DND-41 (cell line): ENCODE data around the gene GID8.

Experiments
- ATAC-seq: fragments of 200-7000 bp; cut with Tn5 transposase; 3 replicates; pipeline ENCODE4 v1.9.1; 2021; ENCODE audit warnings: low read depth; ENCODE audit not compliant: insufficient read depth
- DNase-seq: peaks from one replicate; pipeline ENCODE4 v3.0.0-alpha.2; 2020
- H2AFZ ChIP-seq: 2 replicates; pipeline ENCODE4 v1.6.0; 2012; ENCODE audit warnings: low read depth, low read length
- H3K27ac ChIP-seq: 2 replicates; pipeline ENCODE4 v1.5.1; 2012; ENCODE audit warnings: low read length, inconsistent platforms
- H3K27me3 ChIP-seq: fragments of 200-600 bp; sonication (generic); 2 replicates; pipeline ENCODE4 v1.6.0; 2012; ENCODE audit warnings: low read length, mild to moderate bottlenecking, inconsistent platforms; ENCODE audit not compliant: insufficient read depth, poor library complexity
- H3K36me3 ChIP-seq: 2 replicates; pipeline ENCODE4 v1.5.1; 2012; ENCODE audit warnings: low read length, inconsistent platforms; ENCODE audit not compliant: insufficient read depth
- H3K4me1 ChIP-seq: 2 replicates; pipeline ENCODE4 v1.5.1; 2012; ENCODE audit warnings: mild to moderate bottlenecking, low read length; ENCODE audit not compliant: insufficient read depth
- H3K4me2 ChIP-seq: 2 replicates; pipeline ENCODE4 v1.6.0; 2012; ENCODE audit warnings: mild to moderate bottlenecking, moderate library complexity, low read length, inconsistent platforms; ENCODE audit not compliant: insufficient read depth
- H3K4me3 ChIP-seq, 2 experiments: fragments of 200-600 bp in 1 of 2; shearing (Covaris generic) in 1 of 2; 2 replicates each; pipeline ENCODE4 v1.5.1; 2012 to 2016; ENCODE audit warnings: inconsistent platforms in 2 of 2, low read length in 2 of 2, mild to moderate bottlenecking in 2 of 2, low read depth in 1 of 2, moderate library complexity in 1 of 2
- H3K79me2 ChIP-seq: 2 replicates; pipeline ENCODE4 v1.6.0; 2012; ENCODE audit warnings: low read length, inconsistent platforms; ENCODE audit not compliant: insufficient read depth
- H3K9ac ChIP-seq: 2 replicates; pipeline ENCODE4 v1.6.0; 2012; ENCODE audit warnings: low read depth, mild to moderate bottlenecking, inconsistent platforms, low read length, moderate library complexity
- H3K9me3 ChIP-seq: 2 replicates; pipeline ENCODE4 v1.5.1; 2012; ENCODE audit warnings: low read length, moderate library complexity, mild to moderate bottlenecking, inconsistent platforms; ENCODE audit not compliant: insufficient read depth, severe bottlenecking
- H4K20me1 ChIP-seq: 2 replicates; pipeline ENCODE4 v1.6.0; 2012; ENCODE audit warnings: low read length; ENCODE audit not compliant: insufficient read depth
- EZH2 ChIP-seq: IDR thresholded peaks from 3 replicates; pipeline ENCODE4 v1.6.1; 2012; ENCODE audit warnings: borderline replicate concordance, low read depth, mild to moderate bottlenecking, moderate library complexity, low read length, inconsistent platforms; ENCODE audit not compliant: severe bottlenecking
- TF ChIP-seq, protein P1 (sequence below): IDR thresholded peaks from 2 replicates; pipeline ENCODE4 v1.5.1; 2012; ENCODE audit warnings: borderline replicate concordance, low read length, moderate library complexity, mild to moderate bottlenecking; ENCODE audit not compliant: poor library complexity, severe bottlenecking; ENCODE audit errors: extremely low read depth

GID8 gene

DNA sequence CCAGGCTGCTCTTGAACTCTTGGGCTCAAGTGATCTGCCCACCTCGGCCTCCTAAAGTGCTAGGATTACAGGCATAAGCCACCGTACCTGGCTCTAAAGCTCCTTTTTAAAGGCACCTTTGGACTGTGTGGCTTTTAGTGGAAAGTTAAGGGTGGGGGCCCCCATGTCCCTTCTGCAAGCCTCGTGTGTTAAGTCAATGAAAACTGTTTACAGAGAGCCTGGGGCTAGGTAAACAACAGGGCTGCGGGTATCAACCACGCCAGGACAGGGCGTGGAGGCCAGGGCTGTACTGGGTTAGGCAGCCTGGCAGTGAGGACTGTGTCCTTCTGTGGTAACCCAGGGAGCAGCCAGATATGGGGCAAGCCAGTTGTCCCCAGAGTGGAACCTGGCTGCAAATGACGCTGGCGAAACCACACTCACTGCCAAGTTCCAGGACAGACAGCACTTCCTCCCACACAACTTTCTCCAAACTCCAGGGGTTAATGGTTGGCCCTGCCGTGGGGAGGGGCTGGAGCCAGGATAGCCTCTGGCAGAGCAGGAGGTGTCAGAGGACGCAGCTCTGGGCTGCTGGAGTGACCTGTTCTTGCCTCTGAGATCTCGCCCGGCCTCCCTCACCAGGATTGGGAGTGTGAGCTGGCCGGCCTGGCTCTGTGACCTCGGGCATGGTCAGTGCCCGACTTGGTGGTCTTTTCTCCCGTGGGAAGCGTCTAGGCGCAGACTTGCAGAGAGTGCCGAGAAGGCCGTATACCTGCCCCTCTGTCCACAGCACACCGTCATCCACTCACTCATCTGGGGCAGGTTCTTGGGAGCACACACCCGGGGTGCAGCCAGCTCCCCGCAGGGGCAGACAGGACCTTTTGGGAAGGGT is 17.8 kb downstream of the GID8 start:
- Histone ChIP-seq H3K27me3 (no peaks in the 10 kb centered on the region), H4K20me1 (no peaks in the 10 kb centered on the region; the same call in 1 of the 2 replicates), H3K79me2 (peaks cover 4% of the 10 kb centered on the region; the same call in 1 of the 2 replicates), H3K36me3 (no peaks in the 10 kb centered on the region), H2AFZ (no peak overlapping the region), H3K27ac (peak overlapping the region; percentile 58; the same call in 1 of the 2 replicates), H3K9me3 (no peaks in the 10 kb centered on the region), H3K9ac (no peak overlapping the region), H3K4me3 (no peak overlapping the region), H3K4me1 (peaks cover 52% of the 10 kb centered on the region), H3K4me2 (no peak overlapping the region)
- ATAC-seq (no peak), DNase-seq (no peak)
- TF ChIP-seq EZH2, result no peak
- TF ChIP-seq, protein P1, sequence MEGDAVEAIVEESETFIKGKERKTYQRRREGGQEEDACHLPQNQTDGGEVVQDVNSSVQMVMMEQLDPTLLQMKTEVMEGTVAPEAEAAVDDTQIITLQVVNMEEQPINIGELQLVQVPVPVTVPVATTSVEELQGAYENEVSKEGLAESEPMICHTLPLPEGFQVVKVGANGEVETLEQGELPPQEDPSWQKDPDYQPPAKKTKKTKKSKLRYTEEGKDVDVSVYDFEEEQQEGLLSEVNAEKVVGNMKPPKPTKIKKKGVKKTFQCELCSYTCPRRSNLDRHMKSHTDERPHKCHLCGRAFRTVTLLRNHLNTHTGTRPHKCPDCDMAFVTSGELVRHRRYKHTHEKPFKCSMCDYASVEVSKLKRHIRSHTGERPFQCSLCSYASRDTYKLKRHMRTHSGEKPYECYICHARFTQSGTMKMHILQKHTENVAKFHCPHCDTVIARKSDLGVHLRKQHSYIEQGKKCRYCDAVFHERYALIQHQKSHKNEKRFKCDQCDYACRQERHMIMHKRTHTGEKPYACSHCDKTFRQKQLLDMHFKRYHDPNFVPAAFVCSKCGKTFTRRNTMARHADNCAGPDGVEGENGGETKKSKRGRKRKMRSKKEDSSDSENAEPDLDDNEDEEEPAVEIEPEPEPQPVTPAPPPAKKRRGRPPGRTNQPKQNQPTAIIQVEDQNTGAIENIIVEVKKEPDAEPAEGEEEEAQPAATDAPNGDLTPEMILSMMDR, result no peak

DNA sequence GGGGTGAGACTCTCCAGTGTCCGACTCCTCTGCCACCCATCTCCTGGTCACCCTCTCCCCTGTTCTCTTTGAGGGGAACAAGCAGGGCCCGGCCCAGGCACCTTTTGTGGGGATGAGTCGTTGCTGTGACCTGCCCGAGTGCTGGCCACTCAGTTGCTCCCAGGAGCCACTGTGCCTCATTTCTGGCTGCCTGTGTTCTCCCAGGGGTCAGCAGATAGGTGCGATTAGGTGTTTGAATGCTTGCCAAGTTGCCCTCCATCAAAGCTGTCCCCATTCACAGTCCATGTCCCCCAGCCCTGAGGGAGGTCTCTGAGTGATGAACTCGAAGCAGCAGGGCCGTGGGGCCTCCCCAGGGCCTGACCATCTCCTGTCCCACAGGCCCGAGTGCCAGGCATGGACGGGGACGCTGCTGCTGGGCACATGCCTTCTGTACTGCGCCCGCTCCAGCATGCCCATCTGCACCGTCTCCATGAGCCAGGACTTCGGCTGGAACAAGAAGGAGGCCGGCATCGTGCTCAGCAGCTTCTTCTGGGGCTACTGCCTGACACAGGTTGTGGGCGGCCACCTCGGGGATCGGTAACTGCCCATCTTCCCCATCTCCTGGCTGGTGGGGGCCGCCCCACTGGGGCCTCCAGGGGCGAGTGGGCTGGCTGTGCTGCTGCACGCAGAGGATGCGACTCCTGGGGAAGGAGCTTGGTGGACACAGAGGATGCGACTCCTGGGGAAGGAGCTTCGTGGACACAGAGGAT is 18.6 kb downstream of the GID8 start:
- no peak overlapping the region for H3K9ac ChIP-seq

DNA sequence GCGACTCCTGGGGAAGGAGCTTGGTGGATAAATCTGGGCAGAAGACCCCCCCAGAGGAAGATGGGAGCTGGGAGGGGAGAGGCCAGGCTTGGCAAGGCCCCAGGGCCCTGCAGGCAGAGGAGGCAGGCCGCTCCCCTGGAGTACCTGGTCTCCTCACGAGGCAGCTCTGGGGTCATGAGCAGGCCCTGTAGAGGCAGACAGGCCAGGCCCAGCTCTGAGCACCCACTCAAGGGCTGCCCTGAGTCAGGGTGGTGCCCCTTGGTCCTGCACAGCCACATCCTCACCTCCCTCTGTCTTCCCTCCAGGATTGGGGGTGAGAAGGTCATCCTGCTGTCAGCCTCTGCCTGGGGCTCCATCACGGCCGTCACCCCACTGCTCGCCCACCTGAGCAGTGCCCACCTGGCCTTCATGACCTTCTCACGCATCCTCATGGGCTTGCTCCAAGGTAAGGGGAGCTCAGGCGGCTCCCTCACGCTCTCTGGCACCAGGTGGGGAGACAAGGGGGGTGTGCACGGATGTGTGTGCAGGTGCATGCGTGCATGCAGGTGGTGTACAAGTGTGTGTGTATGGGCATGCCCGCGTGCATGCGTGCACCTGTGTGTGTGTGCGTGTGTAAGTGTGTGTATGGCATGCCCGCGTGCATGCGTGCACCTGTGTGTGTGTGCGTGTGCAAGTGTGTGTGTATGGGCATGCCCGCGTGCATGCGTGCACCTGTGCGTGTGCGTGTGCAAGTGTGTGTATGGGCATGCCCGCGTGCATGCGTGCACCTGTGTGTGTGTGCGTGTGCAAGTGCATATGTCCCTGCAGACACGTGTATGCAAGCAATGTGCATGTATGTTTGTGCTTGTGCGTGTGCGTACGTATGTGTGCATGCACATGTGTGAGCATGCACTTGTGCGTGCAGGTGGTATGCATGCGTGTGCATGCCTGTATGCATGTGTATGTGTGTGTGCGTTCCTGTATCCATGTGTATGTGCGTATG is 19.5 kb downstream of the GID8 start:
- Histone ChIP-seq H3K9ac (no peak overlapping the region), H3K4me1 (peaks cover 48% of the 10 kb centered on the region), H3K36me3 (no peaks in the 10 kb centered on the region), H3K27me3 (no peaks in the 10 kb centered on the region), H3K79me2 (peaks cover 4% of the 10 kb centered on the region; the same call in 1 of the 2 replicates), H3K9me3 (no peaks in the 10 kb centered on the region), H3K4me2 (no peak overlapping the region), H2AFZ (no peak overlapping the region), H4K20me1 (no peaks in the 10 kb centered on the region; the same call in 1 of the 2 replicates), H3K27ac (0 out of 2 replicates have a peak overlapping the region, but pooled peaks have one; percentile 22), H3K4me3 (no peak overlapping the region)
- ATAC-seq (no peak), DNase-seq (no peak)
- TF ChIP-seq, protein P1, result no peak
- TF ChIP-seq EZH2, result no peak

More for the DNA sequence above, 18.6 kb downstream of the GID8 start:
- H3K9me3 ChIP-seq, result no peaks in the 10 kb centered on the region
- DNase-seq, result no peak
- H3K4me1 ChIP-seq, result peaks cover 52% of the 10 kb centered on the region
- H3K27ac ChIP-seq, result no peak overlapping the region
- no peaks in the 10 kb centered on the region for H3K27me3 ChIP-seq
- no peak overlapping the region for H2AFZ ChIP-seq
- H3K36me3 ChIP-seq, result no peaks in the 10 kb centered on the region
- H3K4me2 ChIP-seq, result no peak overlapping the region
- H3K79me2 ChIP-seq, result peaks cover 4% of the 10 kb centered on the region; the same call in 1 of the 2 replicates
- ATAC-seq, result no peak
- H4K20me1 ChIP-seq, result no peaks in the 10 kb centered on the region; the same call in 1 of the 2 replicates
- H3K4me3 ChIP-seq, result no peak overlapping the region
- TF ChIP-seq, protein P1, result no peak
- TF ChIP-seq EZH2, result no peak
